Measurements from ENCODE around the gene SYK.

Gene SYK

DNA sequence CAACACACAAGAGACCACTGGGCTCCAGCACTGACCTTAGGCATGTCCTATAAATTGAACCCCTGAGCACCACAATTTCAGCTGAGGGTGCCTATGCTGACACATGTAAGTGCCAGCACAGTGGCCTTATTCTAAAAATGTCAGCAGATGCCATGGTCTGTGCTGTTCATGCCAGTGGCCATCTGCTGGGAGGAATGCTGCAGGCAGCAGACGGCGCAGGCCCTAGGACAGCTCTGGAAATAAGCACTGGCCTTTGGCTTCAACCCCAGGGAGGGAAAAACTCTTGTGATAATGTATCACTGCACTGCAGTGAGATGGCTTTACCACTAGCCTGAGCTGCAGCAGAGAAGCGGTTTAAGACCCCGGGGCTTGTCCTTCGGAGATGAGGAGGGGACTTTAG, 98.5 kb downstream of the SYK start:
- DNase-seq (ENCODE audit: low read depth): no peak
- TF ChIP-seq, protein P1, sequence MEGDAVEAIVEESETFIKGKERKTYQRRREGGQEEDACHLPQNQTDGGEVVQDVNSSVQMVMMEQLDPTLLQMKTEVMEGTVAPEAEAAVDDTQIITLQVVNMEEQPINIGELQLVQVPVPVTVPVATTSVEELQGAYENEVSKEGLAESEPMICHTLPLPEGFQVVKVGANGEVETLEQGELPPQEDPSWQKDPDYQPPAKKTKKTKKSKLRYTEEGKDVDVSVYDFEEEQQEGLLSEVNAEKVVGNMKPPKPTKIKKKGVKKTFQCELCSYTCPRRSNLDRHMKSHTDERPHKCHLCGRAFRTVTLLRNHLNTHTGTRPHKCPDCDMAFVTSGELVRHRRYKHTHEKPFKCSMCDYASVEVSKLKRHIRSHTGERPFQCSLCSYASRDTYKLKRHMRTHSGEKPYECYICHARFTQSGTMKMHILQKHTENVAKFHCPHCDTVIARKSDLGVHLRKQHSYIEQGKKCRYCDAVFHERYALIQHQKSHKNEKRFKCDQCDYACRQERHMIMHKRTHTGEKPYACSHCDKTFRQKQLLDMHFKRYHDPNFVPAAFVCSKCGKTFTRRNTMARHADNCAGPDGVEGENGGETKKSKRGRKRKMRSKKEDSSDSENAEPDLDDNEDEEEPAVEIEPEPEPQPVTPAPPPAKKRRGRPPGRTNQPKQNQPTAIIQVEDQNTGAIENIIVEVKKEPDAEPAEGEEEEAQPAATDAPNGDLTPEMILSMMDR (IDR thresholded peaks at IDR 0.05; ENCODE audit: insufficient read depth, low read depth, low read length, missing control alignments): no peak
- no peak overlapping the region for H3K4me3 ChIP-seq (ENCODE audit: low read depth, low read length)

DNA sequence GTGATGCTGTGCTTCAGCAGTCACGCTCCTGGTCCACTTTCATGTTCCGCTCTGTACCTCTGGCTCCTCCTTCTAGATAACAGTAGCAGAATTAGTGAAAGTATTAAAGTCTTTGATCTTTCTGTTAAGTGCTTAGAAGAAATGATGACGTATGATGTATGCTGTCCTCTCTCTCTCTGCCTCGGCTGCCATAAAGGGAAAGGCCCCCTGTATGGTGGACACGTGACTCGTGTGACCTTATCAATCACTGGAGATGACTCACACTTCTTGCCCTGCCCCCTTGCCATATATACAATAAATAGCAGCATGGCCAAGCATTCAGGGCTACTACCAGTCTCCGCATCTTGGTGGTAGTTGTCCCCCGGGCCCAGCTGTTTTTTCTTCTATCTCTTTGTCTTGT, 100.3 kb downstream of the SYK start:
- TF ChIP-seq, protein P1 (IDR thresholded peaks at IDR 0.05; ENCODE audit: insufficient read depth, low read depth, low read length, missing control alignments): no peak
- no peak for DNase-seq (ENCODE audit: low read depth)
- no peak overlapping the region for H3K4me3 ChIP-seq (ENCODE audit: low read depth, low read length)

DNA sequence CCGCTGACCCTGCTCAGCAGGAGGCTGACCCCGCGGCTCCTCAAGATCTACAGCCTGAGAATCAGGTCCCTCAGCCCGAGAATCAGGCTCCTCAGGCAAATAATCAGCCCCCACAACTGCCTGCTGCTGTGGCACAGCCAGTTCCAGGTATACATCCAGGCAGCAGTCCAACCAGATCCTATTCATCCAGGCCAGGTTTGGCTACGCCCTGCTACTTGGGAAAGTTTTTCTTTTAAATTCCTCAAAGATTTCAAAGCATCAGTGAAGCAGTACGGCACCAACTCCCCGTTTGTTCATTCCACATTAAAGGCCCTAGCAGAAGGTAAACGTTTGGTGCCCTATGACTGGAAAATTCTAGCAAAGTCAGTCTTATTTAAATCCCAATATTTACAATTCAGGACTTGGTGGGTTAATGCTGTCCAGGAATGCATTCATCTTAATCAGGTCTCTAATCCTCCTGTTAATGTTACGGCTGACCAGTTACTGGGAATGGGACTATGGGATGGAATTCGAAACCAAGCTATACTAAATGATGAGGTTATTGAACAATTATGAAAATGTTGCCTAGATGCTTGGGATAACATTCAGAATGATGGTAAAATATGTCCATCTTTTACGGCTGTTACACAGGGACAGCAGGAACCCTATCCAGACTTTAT, 102.3 kb downstream of the SYK start:
- no peak overlapping the region for H3K4me3 ChIP-seq (ENCODE audit: low read depth, low read length)
- DNase-seq (ENCODE audit: low read depth): no peak
- TF ChIP-seq, protein P1 (IDR thresholded peaks at IDR 0.05; ENCODE audit: insufficient read depth, low read depth, low read length, missing control alignments): no peak

DNA sequence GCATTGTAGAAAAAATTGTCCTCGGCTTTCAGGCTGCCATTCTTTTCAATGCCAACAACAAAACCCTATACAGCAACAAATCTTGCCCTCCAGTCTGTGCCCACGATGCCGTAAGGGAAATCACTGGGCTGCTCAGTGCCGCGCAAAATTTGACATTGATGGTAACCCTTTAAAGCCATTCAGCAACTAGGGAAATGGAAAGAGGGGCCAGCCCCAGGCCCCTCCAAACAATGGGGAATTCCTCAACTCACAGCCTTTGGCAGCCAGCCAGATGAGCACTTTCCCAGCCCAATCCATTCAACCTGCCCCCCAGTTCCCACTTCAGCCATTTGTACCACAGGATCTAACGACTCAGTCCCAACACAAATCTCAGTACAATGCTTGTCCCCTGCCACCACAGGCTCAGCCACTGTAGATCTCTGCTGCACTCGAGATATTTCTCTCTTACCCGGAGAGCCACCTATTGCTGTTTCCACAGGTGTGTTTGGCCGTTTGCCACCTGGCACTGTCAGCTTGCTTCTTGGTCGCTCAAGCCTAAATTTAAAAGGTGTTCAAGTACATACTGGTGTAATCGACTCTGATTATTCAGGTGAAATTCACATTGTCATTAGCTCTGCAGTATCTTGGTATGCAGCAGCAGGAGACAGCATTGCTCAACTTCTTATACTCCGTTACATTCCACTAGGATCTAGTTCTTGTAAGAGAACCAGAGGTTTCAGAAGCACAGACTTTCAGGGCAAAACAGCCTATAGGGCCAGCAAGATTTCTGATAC, 103.3 kb downstream of the SYK start:
- no peak for DNase-seq (ENCODE audit: low read depth)
- TF ChIP-seq, protein P1 (IDR thresholded peaks at IDR 0.05; ENCODE audit: insufficient read depth, low read depth, low read length, missing control alignments): no peak
- no peak overlapping the region for H3K4me3 ChIP-seq (ENCODE audit: low read depth, low read length)

DNA sequence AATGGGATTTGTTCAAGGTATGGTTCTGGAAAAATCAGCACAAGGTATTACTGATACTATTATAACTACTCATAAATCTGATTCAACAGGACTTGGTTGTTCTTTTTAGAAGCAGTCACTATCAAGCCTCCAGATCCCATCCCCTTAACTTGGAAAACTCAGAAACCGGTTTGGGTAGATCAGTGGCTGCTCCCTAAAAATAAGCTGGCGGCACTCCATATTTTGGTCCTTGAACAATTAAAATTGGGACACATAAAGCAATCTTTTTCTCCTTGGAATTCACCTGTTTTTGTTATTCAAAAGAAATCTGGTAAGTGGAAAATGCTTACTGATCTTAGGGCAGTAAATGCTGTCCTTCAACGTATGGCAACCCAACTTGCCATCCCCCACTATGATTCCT, 104.2 kb downstream of the SYK start:
- no peak overlapping the region for H3K4me3 ChIP-seq (ENCODE audit: low read depth, low read length)
- DNase-seq (ENCODE audit: low read depth): no peak
- TF ChIP-seq, protein P1 (IDR thresholded peaks at IDR 0.05; ENCODE audit: insufficient read depth, low read depth, low read length, missing control alignments): no peak

DNA sequence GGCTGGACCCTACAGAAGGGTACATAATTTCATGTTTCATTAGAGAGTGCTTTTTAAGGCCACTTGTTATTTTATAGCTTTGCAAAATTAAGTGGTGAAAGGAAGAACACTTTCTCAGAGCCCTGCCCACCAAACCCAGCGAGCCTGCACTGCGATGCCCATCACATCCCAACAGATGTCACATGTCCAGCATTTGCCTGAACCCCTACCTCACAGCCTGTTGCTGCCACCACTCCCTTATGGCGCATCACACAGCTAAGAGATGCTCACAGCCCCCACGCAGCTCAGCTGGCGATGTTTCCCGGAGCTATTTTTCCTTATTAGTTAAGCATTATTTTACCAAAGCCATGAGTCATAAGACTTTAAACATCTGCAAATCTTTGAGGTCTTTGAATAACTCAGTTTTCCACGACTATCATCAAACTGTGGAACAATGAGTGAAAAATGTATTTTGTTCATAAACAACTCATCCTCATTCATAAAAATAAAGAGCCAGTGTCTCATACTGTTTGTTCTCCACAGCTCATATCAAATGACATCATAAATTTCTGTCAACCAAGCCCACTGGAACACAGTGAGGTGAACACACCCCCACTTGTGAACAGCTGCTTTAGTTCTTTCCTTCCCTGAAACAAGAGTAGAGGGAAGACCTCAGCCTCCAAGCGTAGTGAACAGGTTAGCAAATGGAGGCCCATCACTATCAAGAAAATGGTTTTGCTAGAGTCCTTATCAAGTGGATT, 104.9 kb downstream of the SYK start:
- DNase-seq (ENCODE audit: low read depth): no peak
- H3K4me3 ChIP-seq (ENCODE audit: low read depth, low read length): no peak overlapping the region
- TF ChIP-seq, protein P1 (IDR thresholded peaks at IDR 0.05; ENCODE audit: insufficient read depth, low read depth, low read length, missing control alignments): no peak

Measured in GM12865 (cell line).